ENCODE measurements around the gene LYST.

DNA sequence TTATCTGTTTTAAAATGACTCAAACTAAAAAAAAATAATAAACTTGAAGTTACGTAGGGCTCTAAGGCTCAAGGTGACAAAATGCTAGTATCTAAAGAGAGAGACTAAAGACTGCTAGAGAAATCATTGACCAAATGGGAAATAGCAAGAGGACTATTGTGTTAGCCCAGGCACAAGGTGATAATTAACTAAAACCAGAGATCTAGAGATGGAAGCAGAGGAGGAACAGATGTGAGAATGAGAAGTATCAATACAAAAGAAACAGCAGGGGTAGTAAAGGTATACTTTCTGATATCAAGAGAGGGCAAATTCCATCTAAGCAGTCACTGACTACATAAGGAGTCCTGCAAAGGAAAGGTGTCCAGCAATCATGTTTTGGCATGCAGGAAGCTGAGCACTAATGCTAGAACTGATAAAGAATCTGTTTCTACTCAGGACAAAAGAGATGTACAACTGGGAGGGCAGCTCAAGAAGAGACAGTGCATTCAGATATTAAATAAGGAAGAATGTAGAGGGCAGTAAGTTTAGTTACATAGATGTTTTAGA, 116.9 kb downstream of the LYST start:
- TF ChIP-seq, protein P1, sequence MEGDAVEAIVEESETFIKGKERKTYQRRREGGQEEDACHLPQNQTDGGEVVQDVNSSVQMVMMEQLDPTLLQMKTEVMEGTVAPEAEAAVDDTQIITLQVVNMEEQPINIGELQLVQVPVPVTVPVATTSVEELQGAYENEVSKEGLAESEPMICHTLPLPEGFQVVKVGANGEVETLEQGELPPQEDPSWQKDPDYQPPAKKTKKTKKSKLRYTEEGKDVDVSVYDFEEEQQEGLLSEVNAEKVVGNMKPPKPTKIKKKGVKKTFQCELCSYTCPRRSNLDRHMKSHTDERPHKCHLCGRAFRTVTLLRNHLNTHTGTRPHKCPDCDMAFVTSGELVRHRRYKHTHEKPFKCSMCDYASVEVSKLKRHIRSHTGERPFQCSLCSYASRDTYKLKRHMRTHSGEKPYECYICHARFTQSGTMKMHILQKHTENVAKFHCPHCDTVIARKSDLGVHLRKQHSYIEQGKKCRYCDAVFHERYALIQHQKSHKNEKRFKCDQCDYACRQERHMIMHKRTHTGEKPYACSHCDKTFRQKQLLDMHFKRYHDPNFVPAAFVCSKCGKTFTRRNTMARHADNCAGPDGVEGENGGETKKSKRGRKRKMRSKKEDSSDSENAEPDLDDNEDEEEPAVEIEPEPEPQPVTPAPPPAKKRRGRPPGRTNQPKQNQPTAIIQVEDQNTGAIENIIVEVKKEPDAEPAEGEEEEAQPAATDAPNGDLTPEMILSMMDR (IDR thresholded peaks at IDR 0.05): no peak
- TF ChIP-seq POLR2A (IDR thresholded peaks at IDR 0.05; ENCODE audit: low read depth): no peak
- TF ChIP-seq EP300 (IDR thresholded peaks at IDR 0.05): no peak
